Eye (tissue), 1 donor: ENCODE measurements around the gene IGF1R.
"Not testable (repeated sequence)": the region's sequence is repeated elsewhere in the genome, so short reads cannot be mapped to it uniquely, and the experiment has no call there.

ENCODE experiments used
- DNase-seq: peaks from one replicate; pipeline ENCODE4 v3.0.0-alpha.2; 2015

The IGF1R gene

GRCh38 chr15:98647774-98648653 lies at the start of gene IGF1R:
Gene IGF1R (plus strand): TSS chr15:98648539. CDS start chr15:98649582, 1,043 bp downstream.
- peak; percentile 97 for DNase-seq

GRCh38 chr15:98599909-98600691 lies 48.2 kb upstream of the IGF1R start:
- DNase-seq = peak; percentile 81

- DNase-seq = no peak
These were observed 43.4 kb upstream of the IGF1R start for GRCh38 chr15:98604983-98605382.

GRCh38 chr15:98609144-98609852 lies 39.0 kb upstream of the IGF1R start:
- peak; percentile 33 for DNase-seq

- DNase-seq = no peak
These were observed 37.3 kb upstream of the IGF1R start for GRCh38 chr15:98610991-98611390.

GRCh38 chr15:98611808-98612207 lies 36.5 kb upstream of the IGF1R start:
- no peak for DNase-seq

GRCh38 chr15:98612490-98613110 lies 35.7 kb upstream of the IGF1R start:
- DNase-seq = no peak

- no peak for DNase-seq
These were observed 33.7 kb upstream of the IGF1R start for GRCh38 chr15:98614681-98615080.

GRCh38 chr15:98616397-98616796 lies 31.9 kb upstream of the IGF1R start:
- DNase-seq = no peak

- DNase-seq = no peak
These were observed 30.9 kb upstream of the IGF1R start for GRCh38 chr15:98617328-98617980.

- not testable (repeated sequence) for DNase-seq
These were observed 29.8 kb upstream of the IGF1R start for GRCh38 chr15:98618576-98618975.

- no peak for DNase-seq
These were observed 28.3 kb upstream of the IGF1R start for GRCh38 chr15:98620020-98620419.

GRCh38 chr15:98621021-98621420 lies 27.3 kb upstream of the IGF1R start:
- DNase-seq = no peak

GRCh38 chr15:98625614-98626013 lies 22.7 kb upstream of the IGF1R start:
- no peak for DNase-seq

GRCh38 chr15:98626153-98626552 lies 22.2 kb upstream of the IGF1R start:
- DNase-seq = no peak

GRCh38 chr15:98628216-98628615 lies 20.1 kb upstream of the IGF1R start:
- no peak for DNase-seq

GRCh38 chr15:98635848-98636247 lies 12.5 kb upstream of the IGF1R start:
- DNase-seq = no peak

- DNase-seq = no peak
These were observed 5.2 kb upstream of the IGF1R start for GRCh38 chr15:98643115-98643514.

GRCh38 chr15:98646546-98647025 lies 1.8 kb upstream of the IGF1R start:
- no peak for DNase-seq

- DNase-seq = peak; percentile 95
These were observed 1.1 kb upstream of the IGF1R start for GRCh38 chr15:98647026-98647773.
